ENCODE results near the gene SH3RF3. TPM values are rescaled to one million over a fixed set of nuclear protein-coding genes. Genes with fewer than 3 reads are reported as not detected.

SH3RF3 gene
- total RNA-seq, 1 experiment from 2014 or later, result 0.82 TPM

DNA sequence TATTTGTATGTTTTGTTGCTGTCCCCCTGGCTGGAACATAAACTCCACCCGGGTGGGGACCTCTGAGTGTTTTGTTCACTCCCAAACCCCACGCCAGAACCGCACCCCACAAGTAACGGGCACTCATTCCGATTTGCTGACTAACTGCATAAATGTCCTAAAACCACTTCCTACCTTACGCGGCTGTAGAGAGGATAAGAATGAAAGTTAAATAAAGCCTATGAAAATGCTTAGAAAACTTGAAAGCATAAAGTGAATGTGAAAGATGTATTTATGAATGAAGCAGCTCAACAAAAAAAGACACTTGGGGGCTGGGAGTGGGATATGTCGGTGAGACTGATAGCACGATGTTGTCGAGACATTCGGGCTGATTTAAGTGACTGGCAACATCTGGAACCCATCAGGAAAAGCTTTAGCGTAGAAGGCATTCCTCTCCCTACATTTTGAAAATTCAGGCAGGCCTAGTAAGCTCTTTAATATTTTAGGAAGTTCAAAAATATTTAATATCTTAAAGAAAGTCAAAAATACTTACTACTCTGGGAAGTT, 206.7 kb downstream of the SH3RF3 start:
- peak; percentile 53 for DNase-seq
- Histone ChIP-seq H3K36me3 (no peaks in the 10 kb centered on the region), H3K9me3 (peaks cover 4% of the 10 kb centered on the region; the same call in 1 of the 2 replicates), H3K27me3 (no peaks in the 10 kb centered on the region), H3K4me3 (no peak overlapping the region)

DNA sequence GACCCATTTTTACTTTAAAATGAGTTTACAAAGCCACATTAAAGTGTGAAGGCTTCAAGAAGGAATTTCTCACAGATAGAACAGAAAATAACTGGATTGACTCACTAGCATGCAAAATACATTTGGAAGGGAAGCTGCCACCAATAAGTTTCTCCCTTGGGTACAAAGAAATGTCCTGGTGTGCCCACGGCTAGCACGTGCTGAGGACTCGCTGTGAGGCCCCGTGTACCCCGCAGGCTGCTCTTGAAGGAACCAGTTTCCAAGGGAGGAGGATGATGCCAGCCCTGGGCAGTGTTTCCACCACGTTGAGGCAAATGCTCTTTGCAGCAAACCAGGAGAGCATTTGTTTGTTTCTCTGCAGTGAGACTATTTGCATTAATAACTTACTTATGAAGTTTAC, 207.3 kb downstream of the SH3RF3 start:
- Histone ChIP-seq H3K27me3 (no peaks in the 10 kb centered on the region), H3K36me3 (no peaks in the 10 kb centered on the region), H3K9me3 (peaks cover 7% of the 10 kb centered on the region; the same call in 1 of the 2 replicates), H3K4me3 (no peak overlapping the region)
- DNase-seq, result no peak

GRCh38 chr2:109337221-109337620, 208.2 kb downstream of the SH3RF3 start:
- no peak for DNase-seq
- Histone ChIP-seq H3K9me3 (peaks cover 7% of the 10 kb centered on the region; the same call in 1 of the 2 replicates), H3K27me3 (no peaks in the 10 kb centered on the region)

GRCh38 chr2:109339519-109339966, 210.5 kb downstream of the SH3RF3 start:
- H3K27me3 ChIP-seq, result no peaks in the 10 kb centered on the region
- H3K4me3 ChIP-seq, result no peak overlapping the region
- DNase-seq, result peak; percentile 73
- H3K9me3 ChIP-seq, result peaks cover 7% of the 10 kb centered on the region; the same call in 1 of the 2 replicates
- no peaks in the 10 kb centered on the region for H3K36me3 ChIP-seq

More at GRCh38 chr2:109337221-109337620, 208.2 kb downstream of the SH3RF3 start:
- Histone ChIP-seq H3K4me3 (no peak overlapping the region), H3K36me3 (no peaks in the 10 kb centered on the region)

DNA sequence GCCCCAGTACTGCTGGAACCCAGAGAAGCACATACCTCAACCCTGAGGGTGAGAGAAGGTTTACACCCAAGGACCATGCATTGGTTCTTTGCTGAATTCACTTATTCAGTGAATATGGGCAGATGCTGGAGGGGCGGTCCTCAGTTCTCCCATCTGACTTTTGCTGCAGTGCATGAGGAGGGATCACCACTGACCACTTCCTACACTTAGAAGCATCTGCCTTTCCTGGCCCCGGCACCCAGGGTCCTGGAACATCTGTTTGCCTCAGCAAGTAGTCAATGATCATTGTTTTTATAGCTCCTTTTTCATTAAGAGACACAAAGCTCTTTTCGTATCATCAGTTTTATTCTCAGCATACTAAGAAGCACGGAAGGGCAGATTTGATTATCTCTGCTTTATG, 211.4 kb downstream of the SH3RF3 start:
- H3K4me3 ChIP-seq, result no peak overlapping the region
- peaks cover 7% of the 10 kb centered on the region; the same call in 1 of the 2 replicates for H3K9me3 ChIP-seq
- no peaks in the 10 kb centered on the region for H3K27me3 ChIP-seq
- no peak for DNase-seq
- no peaks in the 10 kb centered on the region for H3K36me3 ChIP-seq

DNA sequence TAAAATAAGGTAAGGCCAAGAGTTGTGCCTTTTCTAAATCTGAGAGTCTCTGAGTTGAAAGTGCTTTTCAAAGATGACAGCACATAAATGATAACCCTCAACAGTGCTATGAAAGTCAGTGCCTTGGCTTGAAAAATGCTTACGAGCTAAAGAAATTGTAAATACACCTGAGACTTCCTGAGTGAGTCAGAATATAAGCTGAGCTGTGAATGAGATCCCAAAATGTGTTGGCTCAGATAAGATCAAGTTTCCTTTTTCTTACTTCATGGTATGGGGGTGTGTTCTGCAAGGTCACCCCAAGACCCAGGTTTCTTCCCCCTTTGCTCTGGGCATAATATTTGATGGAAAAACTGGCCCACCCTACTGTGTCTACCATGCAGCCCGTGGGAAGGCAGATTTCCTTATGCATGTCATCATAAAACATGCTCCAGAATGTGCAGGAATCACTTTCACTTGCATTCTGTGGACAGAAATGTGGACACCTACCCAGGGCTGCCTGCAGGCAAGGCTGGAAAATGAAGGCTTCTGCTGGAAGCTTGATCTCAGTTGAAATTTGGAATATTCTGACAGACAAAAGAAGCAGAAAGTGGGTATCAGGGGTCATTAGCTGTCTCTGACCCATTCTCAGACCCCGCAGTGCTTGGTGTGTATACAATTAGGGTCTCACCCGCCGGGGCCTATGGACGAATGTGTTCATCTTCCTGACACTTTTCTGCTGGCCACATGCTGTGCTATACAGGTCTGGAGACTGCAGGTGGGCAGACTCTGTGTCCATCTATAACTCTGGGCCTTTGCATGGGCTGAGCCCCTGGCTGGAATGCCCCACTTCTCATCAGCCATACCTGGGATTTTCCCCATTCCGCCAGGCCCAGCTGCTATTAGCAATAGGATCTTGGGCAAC, 212.6 kb downstream of the SH3RF3 start:
- Histone ChIP-seq H3K9me3 (peaks cover 7% of the 10 kb centered on the region; the same call in 1 of the 2 replicates), H3K36me3 (no peaks in the 10 kb centered on the region), H3K4me3 (no peak overlapping the region), H3K27me3 (no peaks in the 10 kb centered on the region)
- no peak for DNase-seq

GRCh38 chr2:109342256-109342850, 213.3 kb downstream of the SH3RF3 start:
- Histone ChIP-seq H3K9me3 (peaks cover 7% of the 10 kb centered on the region; the same call in 1 of the 2 replicates), H3K27me3 (no peaks in the 10 kb centered on the region), H3K36me3 (no peaks in the 10 kb centered on the region), H3K4me3 (no peak overlapping the region)
- no peak for DNase-seq

- Histone ChIP-seq H3K27me3 (no peaks in the 10 kb centered on the region), H3K9me3 (peaks cover 7% of the 10 kb centered on the region; the same call in 1 of the 2 replicates), H3K36me3 (no peaks in the 10 kb centered on the region), H3K4me3 (no peak overlapping the region)
- no peak for DNase-seq
Observed at GRCh38 chr2:109342930-109343329, 213.9 kb downstream of the SH3RF3 start.

DNA sequence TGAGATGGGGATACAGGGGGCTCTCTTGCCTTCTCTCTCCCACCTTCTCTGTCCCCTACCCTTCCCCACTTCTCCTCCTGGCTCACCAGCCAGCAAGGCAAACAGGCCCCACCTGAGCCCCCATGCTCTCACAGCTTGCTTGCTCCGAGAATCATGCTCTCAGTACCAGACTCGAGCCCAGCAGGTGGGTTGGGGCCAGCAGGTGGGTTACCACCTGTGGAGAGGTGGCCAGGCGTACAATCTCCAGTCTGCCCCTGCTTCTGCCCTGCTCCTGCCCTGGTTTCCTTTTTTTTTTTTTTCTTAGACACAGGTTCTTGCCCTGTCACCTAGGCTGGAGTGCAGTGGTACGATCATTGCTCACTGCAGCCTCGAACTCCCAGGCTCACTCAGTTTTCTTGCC, 214.5 kb downstream of the SH3RF3 start:
- Histone ChIP-seq H3K9me3 (peaks cover 7% of the 10 kb centered on the region; the same call in 1 of the 2 replicates), H3K36me3 (no peaks in the 10 kb centered on the region), H3K4me3 (no peak overlapping the region), H3K27me3 (no peaks in the 10 kb centered on the region)
- DNase-seq, result no peak

DNA sequence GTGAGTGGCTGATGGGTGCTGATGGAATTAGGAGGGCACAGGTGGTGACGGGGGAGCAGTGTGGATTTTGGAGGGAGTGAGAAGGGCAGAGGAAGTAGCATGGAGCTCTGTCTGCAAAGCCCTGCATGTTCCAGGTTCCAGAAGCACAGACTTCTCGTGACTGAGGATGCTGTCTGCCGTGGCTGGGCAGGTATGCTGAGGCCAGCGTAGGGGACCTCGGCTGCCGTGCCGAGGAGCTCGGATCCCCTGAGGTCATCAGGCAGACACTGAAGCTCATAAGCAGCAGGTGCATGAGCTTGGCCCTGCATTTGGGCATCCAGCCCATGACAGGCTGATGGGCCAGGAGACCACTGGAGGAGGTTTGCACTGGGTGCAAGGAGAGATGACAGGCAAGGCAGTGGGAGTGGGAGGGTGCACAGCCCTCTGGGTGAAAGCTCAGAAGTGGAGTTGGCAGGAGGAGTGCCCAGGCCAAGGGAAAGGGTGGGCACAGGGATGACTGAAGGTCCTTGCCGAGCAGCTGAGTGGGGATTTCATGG, 215.3 kb downstream of the SH3RF3 start:
- Histone ChIP-seq H3K9me3 (peaks cover 7% of the 10 kb centered on the region; the same call in 1 of the 2 replicates), H3K36me3 (no peaks in the 10 kb centered on the region), H3K4me3 (no peak overlapping the region), H3K27me3 (no peaks in the 10 kb centered on the region)
- DNase-seq, result no peak

DNA sequence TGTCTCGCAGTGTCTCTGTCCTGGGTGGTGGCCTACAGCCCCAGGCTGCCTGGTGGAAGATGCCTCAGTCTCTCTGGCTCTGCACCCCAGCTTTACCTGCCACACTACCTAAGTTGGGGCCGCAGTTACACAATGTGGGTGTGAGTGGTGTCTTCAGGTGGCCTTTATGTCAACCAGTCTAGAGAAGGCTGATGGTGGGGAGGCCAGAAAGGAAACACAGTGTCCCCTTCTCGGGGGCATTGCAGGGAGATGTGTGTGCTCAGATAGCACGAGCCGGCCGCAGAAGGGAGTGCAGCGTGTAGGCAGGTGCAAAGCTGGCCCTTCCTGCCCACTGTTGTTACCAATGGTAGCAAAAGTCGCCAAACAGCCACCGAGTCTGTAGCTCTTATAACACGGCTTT, 216.1 kb downstream of the SH3RF3 start:
- Histone ChIP-seq H3K27me3 (no peaks in the 10 kb centered on the region), H3K4me3 (no peak overlapping the region), H3K9me3 (peaks cover 5% of the 10 kb centered on the region; the same call in 1 of the 2 replicates), H3K36me3 (no peaks in the 10 kb centered on the region)
- no peak for DNase-seq

GRCh38 chr2:109345653-109346480, 216.9 kb downstream of the SH3RF3 start:
- no peak for DNase-seq
- H3K36me3 ChIP-seq, result no peaks in the 10 kb centered on the region
- no peaks in the 10 kb centered on the region for H3K27me3 ChIP-seq
- H3K9me3 ChIP-seq, result 0 out of 2 replicates have a peak, but pooled peaks cover 1% of the 10 kb centered on the region
- no peak overlapping the region for H3K4me3 ChIP-seq

DNA sequence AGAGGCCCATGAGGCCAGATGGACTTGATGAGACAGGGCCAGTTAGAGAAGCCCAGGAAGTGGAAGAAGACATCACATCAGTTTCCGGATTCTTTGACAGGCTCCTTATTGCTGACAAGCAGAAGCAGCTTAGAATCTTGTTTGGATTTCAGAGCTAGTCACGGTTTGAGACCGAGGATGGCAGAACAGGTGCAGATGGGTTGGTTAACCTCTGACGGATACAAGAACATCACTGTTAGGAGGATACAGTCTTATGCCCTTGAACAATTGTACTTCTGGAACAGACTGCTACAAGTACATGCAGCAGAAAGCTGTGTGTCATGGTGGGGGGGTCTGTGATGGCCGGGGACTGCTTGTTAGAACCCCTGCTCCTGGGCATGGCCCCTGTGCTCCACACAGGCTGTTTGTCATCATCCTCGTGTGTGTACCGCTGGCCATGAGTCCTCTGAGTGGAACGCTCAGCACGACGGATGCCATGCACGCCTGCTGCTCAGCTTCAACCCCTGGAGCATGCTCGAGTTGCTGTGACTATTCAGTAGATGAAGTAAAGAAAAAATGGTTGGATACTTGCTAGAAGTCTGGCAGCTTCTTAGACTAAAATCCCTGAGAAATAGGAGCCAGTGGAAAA, 217.7 kb downstream of the SH3RF3 start:
- Histone ChIP-seq H3K9me3 (no peaks in the 10 kb centered on the region), H3K36me3 (no peaks in the 10 kb centered on the region), H3K4me3 (no peak overlapping the region), H3K27me3 (no peaks in the 10 kb centered on the region)
- no peak for DNase-seq

DNA sequence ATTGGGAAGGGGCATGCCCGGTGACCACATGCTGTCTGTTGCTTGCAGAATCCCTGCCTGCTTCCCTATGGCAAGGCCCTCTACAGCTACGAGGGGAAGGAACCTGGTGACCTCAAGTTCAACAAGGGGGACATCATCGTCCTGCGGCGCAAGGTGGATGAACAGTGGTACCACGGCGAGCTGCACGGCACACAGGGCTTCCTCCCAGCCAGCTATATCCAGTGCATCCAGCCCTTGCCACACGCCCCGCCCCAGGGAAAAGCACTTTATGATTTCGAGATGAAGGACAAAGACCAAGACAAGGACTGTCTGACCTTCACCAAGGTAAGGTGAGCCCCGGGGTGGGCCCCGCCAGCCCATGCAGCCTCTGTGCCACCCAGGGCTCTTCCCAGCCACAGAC, 218.6 kb downstream of the SH3RF3 start:
- Histone ChIP-seq H3K27me3 (no peaks in the 10 kb centered on the region), H3K9me3 (no peaks in the 10 kb centered on the region), H3K36me3 (no peaks in the 10 kb centered on the region), H3K4me3 (no peak overlapping the region)
- no peak for DNase-seq

GRCh38 chr2:109348190-109348589, 219.2 kb downstream of the SH3RF3 start:
- no peaks in the 10 kb centered on the region for H3K36me3 ChIP-seq
- H3K9me3 ChIP-seq, result no peaks in the 10 kb centered on the region
- H3K4me3 ChIP-seq, result no peak overlapping the region
- no peaks in the 10 kb centered on the region for H3K27me3 ChIP-seq
- DNase-seq, result no peak

Measured in MG63 (cell line).